LNCAP (cell line): ENCODE results near the gene EVC2.

Experiments
- CTCF ChIP-seq: fragments of 450-650 bp; IDR thresholded peaks from 2 replicates; pipeline ENCODE4 v1.5.1; 2017; ENCODE audit warnings: mild to moderate bottlenecking

EVC2 gene

GRCh38 chr4:5575941-5576340, 132.4 kb downstream of the EVC2 start:
- TF ChIP-seq CTCF, result no peak

GRCh38 chr4:5574386-5574785, 134.0 kb downstream of the EVC2 start:
- no peak for TF ChIP-seq CTCF

- TF ChIP-seq CTCF, result no peak
Measured at GRCh38 chr4:5573965-5574364, 134.4 kb downstream of the EVC2 start.

- no peak for TF ChIP-seq CTCF
Measured at GRCh38 chr4:5572751-5573150, 135.6 kb downstream of the EVC2 start.

GRCh38 chr4:5572114-5572513, 136.2 kb downstream of the EVC2 start:
- TF ChIP-seq CTCF, result no peak

- no peak for TF ChIP-seq CTCF
Measured at GRCh38 chr4:5571646-5572045, 136.7 kb downstream of the EVC2 start.

- no peak for TF ChIP-seq CTCF
Measured at GRCh38 chr4:5569451-5569850, 138.9 kb downstream of the EVC2 start.

GRCh38 chr4:5568931-5569330, 139.4 kb downstream of the EVC2 start:
- no peak for TF ChIP-seq CTCF
